NT2/D1 (cell line): ENCODE measurements around the gene CATSPERD.

Source experiments
- SUZ12 ChIP-seq: IDR thresholded peaks from 2 replicates; pipeline ENCODE4 v1.6.1; 2011; ENCODE audit not compliant: insufficient read length, insufficient read depth; ENCODE audit errors: extremely low read depth
- YY1 ChIP-seq: IDR thresholded peaks from 2 replicates; pipeline ENCODE4 v1.6.1; 2011; ENCODE audit not compliant: insufficient read length, insufficient read depth
- ZNF274 ChIP-seq: IDR thresholded peaks from 2 replicates; pipeline ENCODE4 v1.6.1; 2011; ENCODE audit warnings: mild to moderate bottlenecking, low read depth, low read length

- no peak for TF ChIP-seq ZNF274
- TF ChIP-seq YY1: no peak
- no peak for TF ChIP-seq SUZ12
Measured at GRCh38 chr19:5742051-5742450, 21.6 kb downstream of the CATSPERD start.
